T-helper 17 cell (primary cell): ENCODE data around the gene MICAL3. TPM values are rescaled to one million over a fixed set of nuclear protein-coding genes. Genes with fewer than 3 reads are reported as not detected.

Experiments
- ATAC-seq: fragments of 150-1000 bp; cut with Tn5 transposase; 2 replicates; pipeline ENCODE4 v1.10.0; 2021; ENCODE audit warnings: mild to moderate bottlenecking, moderate library complexity
- DNase-seq, 3 donors: peaks; one replicate each; pipeline versions ENCODE4 v3.0.0 to v3.0.0-alpha.2; 2020 to 2021
- H3K9me3 ChIP-seq: one replicate; pipeline ENCODE4 v1.7.0; 2013; ENCODE audit warnings: low read length, mild to moderate bottlenecking; ENCODE audit not compliant: control insufficient read depth, poor library complexity, severe bottlenecking
- H3K27ac Mint-ChIP-seq: one replicate; pipeline ENCODE4 v1.8.0; 2022; ENCODE audit warnings: mild to moderate bottlenecking, moderate library complexity, mixed read lengths
- H3K27me3 Mint-ChIP-seq: one replicate; pipeline ENCODE4 v1.8.0; 2022; ENCODE audit warnings: mixed read lengths
- H3K36me3 Mint-ChIP-seq: one replicate; pipeline ENCODE4 v1.8.0; 2022; ENCODE audit warnings: low read depth, mixed read lengths
- H3K4me1 Mint-ChIP-seq: one replicate; pipeline ENCODE4 v1.8.0; 2022; ENCODE audit warnings: mild to moderate bottlenecking, mixed read lengths
- H3K4me3 Mint-ChIP-seq: one replicate; pipeline ENCODE4 v1.8.0; 2022; ENCODE audit warnings: mild to moderate bottlenecking, moderate library complexity, mixed read lengths
- total RNA-seq, 4 donors: library from RNA in 2 of 4; stranded (reverse) in 2 of 4; gene quantifications; one replicate each; pipeline ENCODE4 v1.2.3 and lab custom pipeline; 2022 to 2026

Gene MICAL3
- total RNA-seq, 2 donors from 2014 or later = 28.9 to 37.0 TPM

DNA sequence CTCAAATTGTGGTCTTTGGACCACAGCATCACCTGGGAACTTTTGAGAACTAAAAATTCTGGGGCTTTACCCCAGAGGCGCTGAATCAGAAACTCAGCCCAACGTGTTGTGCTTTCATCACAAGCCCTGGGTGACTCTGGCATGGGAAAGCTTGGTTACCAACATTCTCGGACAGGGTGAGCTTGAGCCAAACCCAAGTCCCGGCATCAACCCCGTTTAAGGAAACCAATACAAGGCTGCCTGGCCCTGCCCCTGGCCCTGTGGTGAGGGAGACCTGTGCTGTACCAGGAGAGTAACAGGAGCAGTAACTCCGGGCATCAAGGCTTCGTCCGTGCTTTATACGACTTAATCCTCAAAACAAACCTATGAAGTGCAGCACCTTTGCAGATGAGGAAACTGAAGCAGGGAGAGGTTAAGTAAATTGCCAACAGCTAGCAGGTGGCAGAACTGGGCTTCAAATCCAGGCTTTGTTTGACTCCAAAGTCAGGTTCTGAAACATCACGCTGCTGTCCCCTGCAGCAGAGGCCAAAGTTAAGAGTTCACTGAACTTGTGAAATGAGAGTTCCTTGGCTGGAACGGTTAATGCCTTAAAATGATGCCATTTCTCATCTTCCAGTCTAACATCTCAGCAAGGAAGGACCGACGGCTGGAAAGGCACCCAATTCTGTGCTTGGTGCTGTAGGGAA is 186.0 kb downstream of the MICAL3 start:
- ATAC-seq = no peak
- Mint-ChIP-seq H3K27ac (no peak overlapping the region), H3K36me3 (no peaks in the 10 kb centered on the region)

DNA sequence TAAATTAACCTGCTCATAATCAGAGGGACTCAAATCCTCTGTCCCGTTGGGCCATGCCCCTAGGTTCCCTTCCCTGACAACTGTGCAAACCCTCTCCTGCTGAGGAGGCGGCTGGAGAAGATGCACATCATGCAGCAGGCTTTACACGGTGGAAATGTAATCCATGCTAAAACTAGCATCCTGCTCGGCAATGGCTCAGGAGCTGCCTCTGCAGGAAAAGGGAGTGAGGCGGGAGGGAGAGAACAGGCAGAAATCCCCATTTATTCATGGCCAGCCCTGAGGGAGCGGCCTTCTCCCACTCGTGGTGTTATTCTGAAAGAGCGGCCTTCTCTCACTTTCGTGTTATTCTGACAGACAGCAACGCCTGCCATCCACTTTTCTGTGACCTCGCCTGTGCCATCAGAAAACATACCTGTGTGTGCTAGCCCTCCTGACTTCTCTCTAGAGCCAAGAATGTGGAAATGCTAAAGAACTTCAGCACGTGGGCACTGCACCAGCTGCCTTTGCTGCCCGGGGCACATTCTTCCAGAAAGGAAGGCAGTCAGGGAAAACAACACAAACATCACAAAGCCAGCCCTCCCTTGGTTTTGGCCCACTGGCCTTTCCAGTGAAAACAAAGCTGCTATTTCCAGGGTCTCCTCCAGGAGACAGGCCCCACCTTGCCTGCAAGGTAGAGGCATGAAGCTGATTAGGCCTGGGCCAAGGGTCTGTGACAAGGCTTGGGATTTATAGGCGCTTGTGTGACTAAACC is 187.2 kb downstream of the MICAL3 start:
- Mint-ChIP-seq H3K36me3 (no peaks in the 10 kb centered on the region), H3K27me3 (no peaks in the 10 kb centered on the region), H3K4me3 (no peak overlapping the region), H3K27ac (no peak overlapping the region), H3K4me1 (peaks cover 2% of the 10 kb centered on the region)
- no peaks in the 10 kb centered on the region for H3K9me3 ChIP-seq
- DNase-seq (no peak), ATAC-seq (no peak)

More for the DNA sequence above, 186.0 kb downstream of the MICAL3 start:
- no peaks in the 10 kb centered on the region for H3K27me3 Mint-ChIP-seq
- no peaks in the 10 kb centered on the region for H3K9me3 ChIP-seq
- H3K4me3 Mint-ChIP-seq = no peak overlapping the region
- H3K4me1 Mint-ChIP-seq = peaks cover 3% of the 10 kb centered on the region
- no peak for DNase-seq

DNA sequence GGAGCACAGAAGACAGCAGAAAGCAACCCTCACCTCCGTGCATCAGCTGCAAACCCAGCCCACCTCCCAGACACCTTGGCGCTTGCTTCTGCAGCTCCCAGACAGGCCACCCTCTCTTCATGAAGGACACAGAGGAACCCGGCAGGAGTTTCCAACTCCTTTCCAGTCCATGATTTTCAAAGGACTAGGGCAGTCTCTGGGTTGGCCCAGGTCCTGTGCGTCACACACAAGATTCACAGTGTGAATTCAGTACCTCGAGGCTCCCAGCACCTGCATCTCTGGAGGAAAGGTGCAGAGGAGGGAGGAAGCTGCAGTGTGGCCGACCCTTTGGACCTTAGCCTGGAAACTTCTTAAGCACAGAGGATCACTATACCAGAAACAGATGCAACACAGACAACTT is 189.1 kb downstream of the MICAL3 start:
- Mint-ChIP-seq H3K4me3 (no peak overlapping the region), H3K4me1 (peaks cover 2% of the 10 kb centered on the region), H3K27me3 (no peaks in the 10 kb centered on the region), H3K36me3 (no peaks in the 10 kb centered on the region), H3K27ac (no peak overlapping the region)
- ATAC-seq = no peak
- no peaks in the 10 kb centered on the region for H3K9me3 ChIP-seq
- DNase-seq = no peak

DNA sequence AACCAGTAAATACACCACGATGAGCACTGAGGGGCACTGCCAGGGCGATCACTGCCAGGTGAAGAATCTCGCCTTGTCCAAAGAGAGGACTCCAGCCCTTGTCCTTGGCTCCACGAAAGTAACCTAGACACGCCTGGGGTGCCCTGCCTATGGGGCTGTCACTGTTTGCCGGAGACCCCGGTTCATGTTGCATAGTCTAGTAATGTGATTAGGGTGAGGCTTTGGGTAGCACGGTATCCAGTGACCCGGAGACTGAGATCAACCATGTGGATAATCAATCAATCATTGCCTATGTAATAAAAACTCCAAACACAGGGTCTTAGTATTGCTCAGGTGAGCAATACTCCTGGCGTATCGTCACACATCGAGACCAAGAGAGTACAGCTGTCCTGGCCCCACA is 190.9 kb downstream of the MICAL3 start:
- Mint-ChIP-seq H3K36me3 (no peaks in the 10 kb centered on the region), H3K4me3 (no peak overlapping the region), H3K27me3 (no peaks in the 10 kb centered on the region), H3K27ac (no peak overlapping the region), H3K4me1 (peaks cover 8% of the 10 kb centered on the region)
- H3K9me3 ChIP-seq = no peaks in the 10 kb centered on the region
- ATAC-seq = no peak
- no peak for DNase-seq

DNA sequence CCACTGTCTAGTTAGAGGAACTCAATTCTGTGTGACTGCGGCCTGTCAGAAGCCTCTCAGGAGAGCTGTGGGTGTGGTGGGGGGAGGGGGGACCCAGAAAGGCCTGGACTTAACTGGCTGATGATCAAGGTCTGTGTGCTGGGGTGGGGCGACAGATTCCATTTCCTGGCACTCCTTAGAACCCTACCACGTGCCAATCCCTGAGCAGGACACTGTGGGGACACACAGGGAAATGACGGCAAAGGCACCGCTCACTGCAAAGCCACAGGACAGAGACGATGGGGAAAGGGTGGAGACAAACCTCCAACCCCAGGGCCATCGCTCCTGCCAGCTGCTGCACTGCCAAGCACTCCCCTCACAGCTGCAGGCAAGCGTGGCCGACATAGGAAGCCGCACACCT is 191.7 kb downstream of the MICAL3 start:
- H3K4me1 Mint-ChIP-seq = peaks cover 8% of the 10 kb centered on the region
- no peak overlapping the region for H3K27ac Mint-ChIP-seq
- ATAC-seq (no peak), DNase-seq (no peak)
- H3K36me3 Mint-ChIP-seq = peaks cover 1% of the 10 kb centered on the region
- H3K27me3 Mint-ChIP-seq = no peaks in the 10 kb centered on the region
- no peaks in the 10 kb centered on the region for H3K9me3 ChIP-seq
- H3K4me3 Mint-ChIP-seq = no peak overlapping the region

DNA sequence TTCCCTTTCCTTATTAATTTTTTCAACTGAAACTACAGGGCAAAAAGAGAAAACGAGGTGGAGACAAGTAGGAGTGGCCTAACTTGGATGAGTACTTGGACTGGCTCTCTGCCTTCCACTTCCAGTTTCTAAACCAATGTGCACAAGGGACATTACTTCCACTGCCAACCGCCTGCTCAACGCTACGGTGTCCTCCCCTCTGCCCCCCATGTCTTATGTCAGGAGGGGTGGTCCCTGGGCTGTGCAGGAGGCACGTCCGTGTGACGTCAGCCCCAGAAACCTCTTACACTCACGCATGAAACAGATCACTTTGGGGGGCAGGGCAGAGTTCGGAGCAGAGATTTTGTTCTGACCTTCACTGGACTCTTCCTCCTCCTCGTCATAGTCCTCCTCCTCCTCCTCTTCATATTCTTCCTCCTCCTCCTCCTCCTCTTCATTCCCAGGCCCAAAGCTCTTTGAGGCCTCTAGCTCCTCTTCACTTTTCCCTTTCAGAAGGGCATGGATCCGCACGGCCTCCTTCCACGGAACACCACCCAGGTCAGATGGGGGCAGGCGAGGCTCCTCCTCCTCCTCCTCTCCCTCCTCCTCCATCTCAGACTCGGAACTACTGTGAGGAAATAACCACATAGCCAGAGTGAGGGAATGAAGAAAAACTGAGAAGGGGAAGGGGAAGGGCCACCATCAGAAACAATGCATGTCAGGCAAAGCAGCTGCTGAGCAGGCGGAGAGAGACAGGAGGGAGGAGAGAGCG is 192.7 kb downstream of the MICAL3 start:
- Mint-ChIP-seq H3K36me3 (peaks cover 3% of the 10 kb centered on the region), H3K4me1 (peaks cover 8% of the 10 kb centered on the region), H3K4me3 (no peak overlapping the region), H3K27ac (peak overlapping the region; percentile 68), H3K27me3 (no peaks in the 10 kb centered on the region)
- DNase-seq = no peak
- ATAC-seq = no peak
- no peaks in the 10 kb centered on the region for H3K9me3 ChIP-seq

DNA sequence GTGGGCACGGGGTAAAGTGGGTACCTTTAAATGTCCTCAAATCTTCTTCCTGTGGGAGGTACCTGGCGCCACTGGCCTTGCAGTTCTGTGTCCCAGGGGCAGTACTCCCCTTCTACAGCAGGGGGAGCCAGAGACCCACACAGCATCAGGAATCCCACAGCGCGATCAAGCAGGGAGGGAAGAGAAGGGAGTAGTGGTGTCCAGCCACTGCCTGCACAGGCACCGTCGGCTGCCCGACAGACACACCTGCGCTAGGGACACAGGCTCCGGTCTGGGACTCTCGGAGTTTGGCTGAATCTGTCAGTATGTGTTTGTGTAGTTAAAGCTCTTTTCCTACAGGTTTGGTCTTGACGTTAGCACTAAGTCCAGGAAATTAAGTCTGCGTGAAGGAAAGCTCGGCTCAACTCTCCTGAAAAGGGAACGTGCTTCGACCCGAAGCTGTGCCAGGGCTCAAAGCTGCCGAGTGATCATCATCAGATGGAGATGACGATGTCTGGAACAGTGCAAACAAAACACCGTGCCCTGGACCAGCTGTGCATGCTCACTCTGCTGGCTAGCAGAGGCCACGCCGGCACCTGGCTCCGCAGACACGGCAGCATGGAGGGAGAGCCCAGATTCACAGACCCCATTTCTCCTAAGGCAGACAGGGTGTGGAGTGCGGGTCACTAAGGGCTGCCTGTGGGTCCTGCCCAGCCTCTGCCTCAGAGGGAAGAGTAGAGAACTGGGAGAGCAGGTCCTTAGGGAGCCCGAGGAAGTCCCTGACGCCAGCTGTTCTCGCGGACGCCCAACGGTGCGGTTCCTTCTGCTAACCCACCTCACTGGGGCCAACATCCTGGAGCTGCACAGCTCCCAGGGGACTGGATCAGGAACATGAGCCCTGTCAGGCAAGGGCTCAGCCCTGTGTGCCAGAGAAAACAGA is 194.1 kb downstream of the MICAL3 start:
- H3K36me3 Mint-ChIP-seq = peaks cover 8% of the 10 kb centered on the region
- H3K4me1 Mint-ChIP-seq = peaks cover 12% of the 10 kb centered on the region
- ATAC-seq (peak; percentile 95), DNase-seq (peak; percentile 61 to 77 (median 70))
- no peak overlapping the region for H3K4me3 Mint-ChIP-seq
- no peak overlapping the region for H3K27ac Mint-ChIP-seq
- no peaks in the 10 kb centered on the region for H3K9me3 ChIP-seq
- no peaks in the 10 kb centered on the region for H3K27me3 Mint-ChIP-seq

DNA sequence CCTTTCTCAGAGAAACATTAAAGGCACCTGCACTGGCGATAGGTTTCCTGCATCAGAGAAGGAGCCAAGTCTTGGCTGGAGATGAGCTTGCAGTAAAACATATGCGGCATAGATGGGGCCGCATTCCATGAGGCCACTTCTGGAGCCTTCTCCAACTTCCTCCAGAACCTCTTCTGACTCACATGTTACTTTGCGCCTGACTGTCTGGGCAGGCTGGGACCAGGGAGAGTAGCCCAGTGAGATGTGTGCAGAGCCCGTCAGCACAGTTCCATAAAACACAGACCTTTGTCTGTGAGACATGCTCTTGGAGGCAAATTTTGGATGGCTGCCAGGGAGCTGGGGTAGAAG is 194.7 kb downstream of the MICAL3 start:
- ATAC-seq = no peak
- no peaks in the 10 kb centered on the region for H3K9me3 ChIP-seq
- Mint-ChIP-seq H3K27me3 (no peaks in the 10 kb centered on the region), H3K27ac (no peak overlapping the region), H3K4me3 (no peak overlapping the region), H3K4me1 (peaks cover 12% of the 10 kb centered on the region), H3K36me3 (peaks cover 8% of the 10 kb centered on the region)
- no peak for DNase-seq

DNA sequence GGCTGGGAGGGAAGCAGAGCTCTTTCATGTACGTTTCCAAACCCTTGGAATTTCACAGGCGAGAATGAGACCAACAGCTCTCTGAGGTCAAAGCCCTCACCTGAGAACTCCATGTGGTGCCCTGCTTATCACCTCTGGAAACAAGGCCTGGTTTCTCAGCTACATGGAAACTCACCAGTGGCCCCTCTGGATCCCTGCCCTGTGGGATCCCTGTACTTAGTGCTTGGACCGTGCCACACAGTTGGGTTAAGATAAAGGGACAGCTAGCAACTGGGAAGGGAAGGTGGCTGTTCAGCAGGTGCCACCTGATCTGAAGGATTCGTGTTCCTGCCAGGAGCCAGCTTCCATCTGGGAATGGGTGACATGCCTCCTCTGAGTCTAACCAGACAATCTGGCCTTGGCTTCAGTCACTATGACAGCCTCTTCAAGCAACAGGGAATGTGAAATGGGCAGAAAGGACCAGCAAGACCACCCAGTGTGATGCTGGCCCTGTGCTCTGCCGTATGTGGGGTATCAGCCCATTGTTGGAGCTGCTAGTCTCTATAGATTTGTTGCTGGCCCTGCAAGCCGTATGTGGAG is 195.8 kb downstream of the MICAL3 start:
- no peak overlapping the region for H3K4me3 Mint-ChIP-seq
- no peak for ATAC-seq
- H3K27ac Mint-ChIP-seq = no peak overlapping the region

DNA sequence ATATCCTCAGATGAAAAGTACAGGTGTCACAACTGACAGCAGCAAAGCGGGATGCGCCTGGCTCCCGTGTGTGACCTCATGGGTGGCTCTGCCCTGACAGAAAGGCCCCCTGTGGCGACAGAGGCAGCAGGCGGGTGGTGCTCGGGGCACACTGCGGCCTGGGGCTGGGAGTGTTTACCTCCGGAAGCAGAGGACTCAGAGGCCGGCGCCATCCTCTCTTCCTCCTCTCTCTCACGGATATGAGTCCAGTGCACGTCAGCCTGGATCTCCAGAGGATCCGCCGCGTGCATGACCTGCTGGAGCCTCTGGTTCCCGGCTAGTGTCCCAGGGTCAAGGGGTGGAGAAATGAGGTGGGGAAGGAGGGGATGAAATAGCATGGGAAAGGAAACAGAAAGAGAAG is 196.9 kb downstream of the MICAL3 start:
- no peaks in the 10 kb centered on the region for H3K9me3 ChIP-seq
- Mint-ChIP-seq H3K27ac (peak overlapping the region; percentile 2), H3K27me3 (no peaks in the 10 kb centered on the region), H3K4me1 (peaks cover 10% of the 10 kb centered on the region), H3K4me3 (no peak overlapping the region), H3K36me3 (peaks cover 8% of the 10 kb centered on the region)
- ATAC-seq = no peak
- no peak for DNase-seq

More for the DNA sequence above, 195.8 kb downstream of the MICAL3 start:
- DNase-seq = no peak
- Mint-ChIP-seq H3K4me1 (peaks cover 12% of the 10 kb centered on the region), H3K27me3 (no peaks in the 10 kb centered on the region), H3K36me3 (peaks cover 8% of the 10 kb centered on the region)
- no peaks in the 10 kb centered on the region for H3K9me3 ChIP-seq

DNA sequence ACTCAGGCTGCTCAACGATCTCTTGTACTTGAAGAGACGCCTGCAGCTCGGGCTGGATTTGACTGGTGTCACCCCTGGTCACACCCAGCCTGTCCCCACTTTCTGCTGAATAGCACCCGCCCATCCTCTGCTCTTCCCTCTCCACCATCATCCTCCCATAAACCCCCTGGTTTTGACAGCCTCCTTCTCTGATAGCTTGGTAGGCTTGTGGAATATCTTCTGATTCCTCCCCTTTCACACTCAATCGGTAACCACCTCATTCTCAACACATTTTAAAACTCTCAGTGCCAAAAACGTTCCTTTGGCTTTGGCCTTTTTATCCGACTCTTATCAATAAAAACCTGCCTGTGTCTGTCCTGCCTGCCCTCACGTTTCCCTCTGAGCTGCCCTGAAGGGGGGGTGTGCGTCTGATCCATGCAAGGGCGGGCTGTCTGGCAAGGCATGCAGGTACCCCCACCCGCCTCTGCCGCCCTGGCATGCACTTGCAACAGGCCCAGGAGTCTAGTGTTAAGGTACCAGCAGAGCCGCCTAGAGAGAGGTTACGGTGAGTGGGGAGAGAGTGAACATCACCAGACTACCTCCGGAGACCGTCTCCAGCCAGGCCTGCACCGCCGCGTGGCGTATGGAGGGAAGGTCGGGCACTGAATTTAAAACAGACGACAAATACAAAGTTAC is 198.3 kb downstream of the MICAL3 start:
- H3K4me1 Mint-ChIP-seq = peaks cover 10% of the 10 kb centered on the region
- no peaks in the 10 kb centered on the region for H3K27me3 Mint-ChIP-seq
- peaks cover 8% of the 10 kb centered on the region for H3K36me3 Mint-ChIP-seq
- DNase-seq (no peak), ATAC-seq (no peak)
- H3K4me3 Mint-ChIP-seq = no peak overlapping the region
- H3K9me3 ChIP-seq = no peaks in the 10 kb centered on the region
- no peak overlapping the region for H3K27ac Mint-ChIP-seq

DNA sequence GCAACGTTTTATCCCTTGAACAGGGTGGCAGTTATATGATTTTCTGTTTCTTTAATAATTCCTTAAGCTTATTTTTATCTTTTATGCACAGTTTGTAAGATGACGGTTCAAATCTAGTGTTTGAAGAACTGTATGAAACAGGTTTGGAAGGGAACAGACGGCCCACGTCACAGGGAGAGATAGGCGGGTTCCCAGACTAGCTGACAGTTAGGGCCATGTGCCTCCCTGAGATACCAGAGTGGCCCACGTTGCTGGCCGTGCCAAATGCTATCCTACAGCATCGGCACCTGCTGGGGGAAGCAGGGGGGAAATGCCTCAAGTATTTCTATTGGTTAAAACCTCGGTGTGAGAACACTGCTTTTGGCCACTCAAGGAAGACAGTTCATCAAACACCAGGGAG is 199.9 kb downstream of the MICAL3 start:
- no peak overlapping the region for H3K27ac Mint-ChIP-seq
- peaks cover 8% of the 10 kb centered on the region for H3K36me3 Mint-ChIP-seq
- no peaks in the 10 kb centered on the region for H3K9me3 ChIP-seq
- H3K27me3 Mint-ChIP-seq = no peaks in the 10 kb centered on the region
- ATAC-seq = no peak
- peaks cover 4% of the 10 kb centered on the region for H3K4me1 Mint-ChIP-seq
- H3K4me3 Mint-ChIP-seq = no peak overlapping the region
- no peak for DNase-seq
